GM21381 (cell line): Measurements from ENCODE around the gene EGR1.

Experiments used
- ATAC-seq: cut with Tn5 transposase; IDR thresholded peaks from one replicate; pipeline ENCODE4 v1.9.1; 2021; ENCODE audit warnings: mild to moderate bottlenecking, moderate library complexity; ENCODE audit not compliant: unreplicated experiment

Gene EGR1

GRCh38 chr5:138465261-138466124 lies at the start of gene EGR1:
EGR1 (plus strand) TSS chr5:138465479; CDS start chr5:138465762, 283 bp downstream.
- ATAC-seq: peak; percentile 52

DNA sequence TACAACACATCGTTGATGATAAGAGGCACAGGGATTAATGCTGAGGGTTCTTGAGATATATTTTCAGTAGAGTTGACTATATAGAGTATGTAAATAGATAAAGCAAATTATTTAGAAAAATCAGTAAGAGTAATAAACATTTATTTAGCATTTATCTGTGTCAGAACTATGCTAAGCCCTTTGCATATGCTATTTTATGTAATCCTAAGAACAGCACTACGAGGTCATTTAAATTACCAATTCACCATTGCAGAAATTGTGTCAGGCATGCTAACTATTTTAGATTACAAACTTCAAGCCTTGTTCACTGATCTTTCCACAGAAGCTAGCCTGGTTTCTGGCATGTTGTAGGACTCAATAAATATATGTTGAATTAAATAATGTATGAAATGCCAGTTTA lies 46.8 kb upstream of the EGR1 start:
- ATAC-seq: no peak

DNA sequence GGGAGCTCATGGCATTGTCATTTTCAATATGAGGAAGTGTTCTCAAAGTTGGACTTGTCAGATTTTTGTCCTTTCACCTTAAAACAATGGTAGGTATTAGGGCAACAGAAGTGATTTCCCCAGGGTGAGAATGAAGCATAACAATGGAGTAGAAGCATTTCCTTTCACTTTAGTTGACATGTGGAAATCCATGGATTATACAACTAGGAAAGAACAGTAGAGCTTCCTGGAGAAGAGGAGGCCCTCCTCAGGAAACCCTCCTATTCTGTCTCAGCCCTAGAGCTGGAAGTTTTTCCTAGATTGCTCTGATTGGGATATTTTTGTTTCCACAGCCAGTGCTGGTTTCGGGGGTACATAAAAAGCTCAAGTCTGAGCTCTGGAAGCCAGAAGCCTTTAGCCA lies 40.2 kb upstream of the EGR1 start:
- no peak for ATAC-seq

GRCh38 chr5:138435943-138436342 lies 29.3 kb upstream of the EGR1 start:
- no peak for ATAC-seq

DNA sequence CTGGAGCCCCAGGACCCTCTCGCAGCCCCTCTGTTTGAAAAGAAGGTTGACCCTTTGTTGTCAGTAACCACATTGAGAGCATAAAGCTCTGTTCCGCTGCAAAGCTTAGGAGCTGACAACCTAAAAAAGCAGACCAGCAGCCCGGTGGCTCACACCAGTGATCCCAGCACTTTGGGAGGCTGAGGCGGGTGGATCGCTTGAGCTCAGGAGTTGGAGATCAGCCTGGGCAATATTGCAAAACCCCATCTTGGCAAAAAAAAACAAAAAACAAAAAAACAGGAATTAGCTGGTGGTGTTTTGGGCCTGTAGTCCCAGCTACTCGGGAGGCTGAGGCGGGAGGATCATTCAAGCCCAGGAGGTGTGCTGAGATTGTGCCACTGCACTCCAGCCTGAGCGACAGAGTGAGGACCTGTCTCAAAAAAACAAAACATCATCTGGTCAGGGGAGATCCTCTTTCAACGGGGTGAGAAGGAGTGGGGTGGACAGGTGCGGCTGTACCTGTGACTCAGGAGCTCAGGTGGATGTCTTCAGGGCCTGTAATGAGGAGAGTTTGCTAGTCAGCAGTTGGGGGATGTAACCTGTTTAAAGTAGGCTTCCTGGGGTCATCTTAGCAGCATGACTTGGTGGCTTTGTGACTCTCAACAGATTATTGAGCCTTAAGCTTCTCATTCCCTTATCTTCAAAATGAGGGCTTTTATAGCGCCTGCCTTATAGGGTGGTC lies 27.1 kb upstream of the EGR1 start:
- no peak for ATAC-seq

GRCh38 chr5:138438724-138439476 lies 26.4 kb upstream of the EGR1 start, which contains the start of gene REEP2:
REEP2 (plus strand) TSS chr5:138439057; CDS start chr5:138439209, 152 bp downstream.
- ATAC-seq: peak; percentile 65

GRCh38 chr5:138439477-138440158 lies 25.7 kb upstream of the EGR1 start:
- ATAC-seq: no peak

GRCh38 chr5:138440159-138441073 lies 24.9 kb upstream of the EGR1 start:
- no peak for ATAC-seq

- no peak for ATAC-seq
Measured at GRCh38 chr5:138441221-138441620, 24.1 kb upstream of the EGR1 start.

DNA sequence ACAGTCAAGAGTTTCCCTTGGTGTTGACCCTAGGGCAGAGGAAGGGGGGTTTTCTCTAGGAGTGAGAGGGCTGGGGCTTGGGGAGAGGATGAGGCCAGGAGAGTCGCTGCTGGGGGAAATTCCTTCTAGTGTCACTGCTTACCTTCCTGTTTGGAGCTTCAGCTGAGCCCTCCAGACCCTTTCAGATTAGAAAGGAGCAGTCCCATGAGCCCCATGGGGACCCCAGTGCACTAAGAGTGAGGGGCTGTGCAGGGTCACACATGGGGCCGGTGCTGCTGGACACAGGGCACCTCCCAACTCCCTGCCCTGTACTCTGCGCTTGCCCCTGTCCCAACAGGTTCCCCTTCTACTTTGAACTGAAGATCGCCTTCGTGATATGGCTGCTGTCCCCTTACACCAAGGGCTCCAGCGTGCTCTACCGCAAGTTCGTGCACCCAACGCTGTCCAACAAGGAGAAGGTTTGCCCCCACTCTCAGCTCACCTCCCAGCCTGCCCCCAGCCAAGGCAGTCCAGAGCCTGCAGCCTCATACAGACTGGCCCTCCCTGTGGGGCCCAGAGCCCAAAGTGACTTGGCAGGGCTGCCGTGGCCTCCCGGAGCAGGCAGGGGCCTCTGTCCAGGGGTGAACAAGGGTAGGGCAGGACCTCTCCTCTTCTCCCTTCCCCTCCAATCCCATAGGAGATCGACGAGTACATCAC lies 21.1 kb upstream of the EGR1 start:
- no peak for ATAC-seq

DNA sequence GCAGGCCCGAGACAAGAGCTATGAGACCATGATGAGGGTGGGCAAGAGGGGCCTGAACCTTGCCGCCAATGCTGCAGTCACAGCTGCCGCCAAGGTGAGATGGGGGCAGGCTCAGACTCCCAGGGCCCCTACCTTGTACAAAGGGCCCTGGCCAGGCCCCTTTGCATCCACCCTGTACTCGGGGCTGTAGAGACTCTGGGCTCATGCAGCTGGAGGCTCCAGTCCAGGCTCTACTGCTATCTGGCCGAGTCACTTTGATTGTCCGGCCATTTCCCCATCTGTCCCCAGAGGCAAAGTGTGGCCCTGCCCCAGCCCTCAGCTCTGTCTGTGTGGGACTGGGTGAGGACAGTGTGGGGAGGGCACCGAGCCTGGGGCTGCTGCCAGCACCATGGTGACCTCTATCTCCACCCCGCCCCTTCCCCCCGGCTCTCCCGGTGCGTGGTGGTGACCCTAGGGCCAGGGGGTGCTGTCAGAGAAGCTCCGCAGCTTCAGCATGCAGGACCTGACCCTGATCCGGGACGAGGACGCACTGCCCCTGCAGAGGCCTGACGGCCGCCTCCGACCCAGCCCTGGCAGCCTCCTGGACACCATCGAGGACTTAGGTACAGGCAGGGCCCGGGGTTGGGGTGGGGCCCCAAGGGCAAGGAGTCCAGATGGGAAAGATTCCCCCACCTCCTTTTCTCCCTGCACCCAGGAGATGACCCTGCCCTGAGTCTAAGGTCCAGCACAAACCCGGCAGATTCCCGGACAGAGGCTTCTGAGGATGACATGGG lies 20.3 kb upstream of the EGR1 start:
- no peak for ATAC-seq

- no peak for ATAC-seq
Measured at GRCh38 chr5:138445547-138446271, 19.6 kb upstream of the EGR1 start.

GRCh38 chr5:138448070-138448469 lies 17.2 kb upstream of the EGR1 start:
- no peak for ATAC-seq

GRCh38 chr5:138448481-138449398 lies 16.5 kb upstream of the EGR1 start:
- no peak for ATAC-seq

DNA sequence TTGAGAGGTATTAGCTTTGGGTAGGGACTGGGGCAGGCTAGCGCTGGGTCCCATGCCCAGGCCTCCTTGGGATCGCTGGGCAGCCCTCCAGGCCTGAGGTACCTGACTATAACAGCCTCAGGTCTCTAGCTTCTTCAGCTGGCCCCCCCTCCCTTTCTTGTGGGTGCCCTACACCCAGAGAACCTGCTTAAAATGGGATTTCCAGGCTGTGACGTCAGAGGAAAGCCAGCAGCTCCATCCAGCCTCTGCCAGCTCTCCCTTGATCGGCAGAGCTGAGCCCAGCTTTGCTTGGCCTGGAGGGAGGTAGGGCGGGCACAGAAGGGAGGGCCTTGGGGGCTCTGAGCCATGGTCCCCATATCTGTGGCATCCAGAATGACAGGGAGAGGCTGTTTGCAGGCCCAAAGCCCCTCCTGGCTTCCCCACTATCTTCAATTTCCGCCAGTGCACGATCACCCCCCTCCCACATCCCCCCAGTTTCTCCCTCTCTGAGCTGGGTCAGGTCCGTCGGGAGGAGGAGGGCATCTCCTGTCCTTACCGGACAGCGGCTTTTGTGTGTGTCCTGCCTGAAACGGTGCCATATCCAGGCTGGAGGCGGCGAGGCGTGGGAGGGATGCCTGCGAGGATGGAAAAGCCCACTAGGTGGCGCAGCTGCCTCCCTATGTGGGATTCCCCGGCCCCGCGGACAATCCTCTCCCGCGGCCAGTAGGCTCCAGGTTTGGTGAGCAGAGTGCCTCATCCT lies 15.6 kb upstream of the EGR1 start:
- ATAC-seq: peak; percentile 80

DNA sequence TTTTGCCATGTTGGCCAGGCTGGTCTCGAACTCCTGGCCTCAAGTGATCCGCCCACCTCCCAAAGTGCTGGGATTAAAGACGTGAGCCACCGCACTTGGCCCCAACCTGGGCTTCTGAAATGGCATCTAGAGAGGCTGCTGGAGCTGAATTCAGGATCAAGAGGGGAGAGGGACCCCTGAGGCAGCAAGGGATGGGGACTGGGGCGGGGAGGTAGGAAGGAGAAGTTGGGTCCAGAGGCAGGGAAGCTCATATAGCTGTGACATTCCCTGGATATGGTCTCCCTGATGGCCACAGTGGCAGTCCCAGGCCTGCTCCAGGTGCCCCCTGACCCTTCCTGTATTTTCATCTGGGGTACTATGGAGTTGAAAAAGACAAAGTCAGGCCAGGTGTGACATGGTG lies 14.3 kb upstream of the EGR1 start:
- ATAC-seq: no peak
